Measurements from ENCODE around the gene FABP2. TPM values are rescaled to one million over a fixed set of nuclear protein-coding genes. Genes with fewer than 3 reads are reported as not detected.

FABP2 gene
- total RNA-seq, 1 experiment from 2014 or later = not detected

DNA sequence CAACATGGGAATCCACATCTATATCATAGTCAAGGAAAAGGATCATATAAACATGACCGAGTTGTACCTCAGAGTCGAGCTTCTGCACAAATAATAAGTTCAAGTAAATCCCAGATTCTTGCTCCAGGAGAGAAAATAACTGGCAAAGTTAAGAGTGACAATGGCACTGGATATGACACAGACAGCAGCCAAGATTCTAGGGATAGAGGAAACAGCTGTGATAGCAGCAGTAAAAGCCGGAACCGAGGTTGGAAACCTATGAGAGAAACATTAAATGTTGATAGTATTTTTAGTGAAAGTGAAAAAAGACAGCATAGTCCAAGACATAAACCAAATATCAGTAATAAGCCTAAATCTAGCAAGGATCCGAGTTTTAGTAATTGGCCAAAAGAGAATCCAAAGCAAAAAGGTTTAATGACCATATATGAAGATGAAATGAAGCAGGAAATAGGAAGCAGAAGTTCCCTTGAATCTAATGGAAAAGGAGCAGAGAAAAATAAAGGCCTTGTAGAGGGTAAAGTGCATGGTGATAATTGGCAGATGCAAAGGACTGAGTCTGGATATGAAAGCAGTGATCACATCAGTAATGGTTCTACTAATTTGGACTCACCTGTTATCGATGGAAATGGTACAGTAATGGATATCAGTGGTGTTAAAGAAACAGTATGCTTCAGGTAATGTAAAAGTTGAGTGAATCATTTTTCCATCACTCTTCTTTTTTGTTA lies 50.4 kb downstream of the FABP2 start:
- DNase-seq (ENCODE audit: extremely low read depth, low read depth) = no peak

DNA sequence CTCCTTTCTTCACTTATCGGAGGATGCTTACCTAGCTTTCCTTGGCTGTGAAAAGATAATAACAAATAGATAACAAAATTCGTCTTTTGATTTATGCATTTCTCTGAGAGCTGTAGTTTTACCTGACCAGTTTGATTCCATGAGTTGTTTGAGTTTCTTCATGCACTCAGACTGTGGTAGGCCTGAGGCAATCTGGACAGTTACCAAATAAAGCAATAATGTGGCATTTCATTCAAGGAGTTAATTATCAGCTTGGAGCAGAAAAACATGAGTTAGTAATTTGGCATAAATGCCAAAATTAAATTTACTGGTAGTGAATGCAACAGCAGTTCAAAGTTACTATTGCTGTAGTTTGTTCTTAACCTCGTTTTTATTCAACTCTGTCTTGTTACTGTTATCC lies 53.5 kb downstream of the FABP2 start:
- no peak for DNase-seq (ENCODE audit: extremely low read depth, low read depth)

Small RNA genes within 50 kb of the gene (small RNA-seq; reads per million reads assigned to genes)
- gene RNU4-33P = 0 reads per million in 2 experiments

Other genes with a start within 250 kb of the FABP2 start
- gene MYOZ2, start 186.3 kb downstream of the FABP2 start, total RNA-seq (2014; rRNA removed; shearing (Covaris generic)) = not detected in 2 replicates
- gene USP53, start 109.4 kb downstream of the FABP2 start, total RNA-seq (2014; rRNA removed; shearing (Covaris generic)) = 24.1 and 31.1 TPM in 2 replicates

Data from NCI-H460 (cell line).